Gastrocnemius medialis (tissue), 4 donors: ENCODE data around the gene SCAI. TPM values are rescaled to one million over a fixed set of nuclear protein-coding genes. Genes with fewer than 3 reads are reported as not detected.
"Not testable (repeated sequence)": the region's sequence is repeated elsewhere in the genome, so short reads cannot be mapped to it uniquely, and the experiment has no call there.

Source experiments
- ATAC-seq, 2 donors: fragments of 150-250 bp; one replicate each; pipeline ENCODE4 v1.9.1; 2016
- DNase-seq, 2 donors: peaks; one replicate each; pipeline ENCODE4 v3.0.0-alpha.2; 2019
- H3K27ac ChIP-seq, 4 donors: fragments of 200-600 bp; sonication (generic); 1 replicate in 1 of 4; 2 replicates in 3 of 4; pipeline ENCODE4 v1.5.1; 2016 to 2018; ENCODE audit warnings: mild to moderate bottlenecking in 2 of 4, moderate library complexity in 1 of 4
- H3K27me3 ChIP-seq, 3 donors: fragments of 200-600 bp; sonication (generic) in 2 of 3; 1 replicate in 1 of 3; 2 replicates in 2 of 3; pipeline versions ENCODE4 v1.5.1 to v1.6.0; 2016 to 2019; ENCODE audit warnings: mild to moderate bottlenecking in 1 of 3, moderate library complexity in 1 of 3
- H3K36me3 ChIP-seq, 2 donors: fragments of 200-600 bp; sonication (generic) in 1 of 2; one replicate each; pipeline ENCODE4 v1.5.1; 2017 to 2018
- H3K4me1 ChIP-seq, 2 donors: fragments of 200-600 bp; sonication (generic) in 1 of 2; one replicate each; pipeline ENCODE4 v1.5.1; 2016 to 2017; ENCODE audit warnings: mild to moderate bottlenecking in 2 of 2
- H3K4me3 ChIP-seq, 4 donors: fragments of 200-600 bp; sonication (generic) in 3 of 4; 1 replicate in 1 of 4; 2 replicates in 3 of 4; pipeline ENCODE4 v1.5.1; 2016 to 2019; ENCODE audit warnings: mild to moderate bottlenecking in 2 of 4
- H3K9me3 ChIP-seq, 3 donors: fragments of 200-600 bp; sonication (generic) in 2 of 3; 1 replicate in 1 of 3; 2 replicates in 2 of 3; pipeline ENCODE4 v1.5.1; 2016 to 2019
- CTCF ChIP-seq, 5 experiments: fragments of 450-650 bp in 3 of 5; fragments of 200-600 bp in 2 of 5; sonication (generic) in 2 of 5; IDR thresholded peaks in 4 of 5; conservative IDR thresholded peaks in 1 of 5; 1 replicate in 4 of 5; 2 replicates in 1 of 5; pipeline ENCODE4 v1.5.1; 2016 to 2019; ENCODE audit warnings: antibody characterized with exemption in 5 of 5, mild to moderate bottlenecking in 3 of 5, moderate library complexity in 3 of 5
- POLR2A ChIP-seq, 2 donors: fragments of 450-650 bp; IDR thresholded peaks; one replicate each; pipeline ENCODE4 v1.6.1; 2017; ENCODE audit warnings: antibody characterized with exemption in 2 of 2, mild to moderate bottlenecking in 2 of 2, moderate library complexity in 2 of 2
- in situ Hi-C, 4 donors: fragments of 200-750 bp; cut with MboI; loops; one replicate each; pipeline versions ENCODE4 v1.15.0 to v1.8.0; 2017; ENCODE audit warnings: low sequenced_read_pairs in 4 of 4
- intact Hi-C: fragments of 100-400 bp; cut with DNase I; formaldehyde crosslinking; loops from one replicate; pipeline ENCODE4 v1.15.1; 2023; ENCODE audit warnings: low total_unique reads
- total RNA-seq, 4 donors: library from RNA; depleted of rRNA; stranded (reverse); fragments of >200 nt; gene quantifications; one replicate each; pipeline versions ENCODE4 v1.1.0 to v1.2.3, GENCODE V29; 2016

The SCAI gene
- total RNA-seq, 4 donors from 2014 or later, result 1.1 to 4.7 (median 3.4) TPM

GRCh38 chr9:125176636-125177035, 33.3 kb upstream of the SCAI start:
- Histone ChIP-seq H3K27ac (peak overlapping the region; percentile 34 to 98 (median 40)), H3K36me3 (no peaks in the 10 kb centered on the region), H3K4me3 (no peak overlapping the region), H3K9me3 (no peaks in the 10 kb centered on the region), H3K27me3 (no peaks in the 10 kb centered on the region), H3K4me1 (peaks cover 47 to 72% of the 10 kb centered on the region in 2 donors)
- intact Hi-C loops (no loop called here), in situ Hi-C loops (no loop called here)
- no peak for ATAC-seq
- no peak for TF ChIP-seq POLR2A (IDR thresholded peaks at IDR 0.05)
- no peak for TF ChIP-seq CTCF (IDR thresholded peaks at IDR 0.05 in 4 of 5, conservative IDR thresholded peaks at IDR 0.05 in 1 of 5)
- no peak for DNase-seq

- Histone ChIP-seq H3K9me3 (no peaks in the 10 kb centered on the region), H3K4me1 (peaks cover 26 to 49% of the 10 kb centered on the region in 2 donors), H3K27ac (peak overlapping the region in 3 of 4 donors; percentile 14 to 19 (median 16)), H3K36me3 (peaks cover 0 to 14% of the 10 kb centered on the region in 2 donors), H3K27me3 (no peaks in the 10 kb centered on the region), H3K4me3 (no peak overlapping the region)
- intact Hi-C loops, result no loop called here
- in situ Hi-C loops, result no loop called here
- DNase-seq (no peak), ATAC-seq (no peak)
- no peak for TF ChIP-seq POLR2A (IDR thresholded peaks at IDR 0.05)
- TF ChIP-seq CTCF (IDR thresholded peaks at IDR 0.05 in 4 of 5, conservative IDR thresholded peaks at IDR 0.05 in 1 of 5), result no peak
Measured at GRCh38 chr9:125172031-125172755, 28.9 kb upstream of the SCAI start.

DNA sequence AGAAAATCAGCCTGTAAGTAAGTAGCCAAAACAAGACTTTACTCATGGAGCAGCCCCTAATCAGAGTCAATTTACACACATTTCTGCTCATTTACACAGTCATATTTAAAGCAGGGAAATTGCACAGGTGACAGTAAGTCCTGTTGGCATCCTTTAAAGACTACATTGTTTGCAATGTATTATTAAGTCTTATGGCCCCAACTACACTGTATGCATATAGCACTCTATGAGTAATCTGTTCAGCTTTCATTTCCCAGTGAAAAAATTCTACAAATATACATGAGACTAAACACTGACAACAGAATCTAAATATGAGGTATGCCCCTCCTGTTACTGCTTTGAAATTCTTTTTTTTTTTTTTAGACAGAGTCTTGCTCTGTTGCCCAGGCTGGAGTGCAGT, 26.6 kb upstream of the SCAI start:
- DNase-seq (no peak), ATAC-seq (no peak)
- Histone ChIP-seq H3K4me3 (no peak overlapping the region), H3K9me3 (no peaks in the 10 kb centered on the region), H3K36me3 (peaks cover 0 to 14% of the 10 kb centered on the region in 2 donors), H3K27me3 (no peaks in the 10 kb centered on the region), H3K27ac (no peak overlapping the region), H3K4me1 (peaks cover 28 to 39% of the 10 kb centered on the region in 2 donors)
- TF ChIP-seq CTCF (IDR thresholded peaks at IDR 0.05 in 4 of 5, conservative IDR thresholded peaks at IDR 0.05 in 1 of 5) (no peak), POLR2A (IDR thresholded peaks at IDR 0.05) (no peak)
- in situ Hi-C loops, result no loop called here
- intact Hi-C loops, result no loop called here

DNA sequence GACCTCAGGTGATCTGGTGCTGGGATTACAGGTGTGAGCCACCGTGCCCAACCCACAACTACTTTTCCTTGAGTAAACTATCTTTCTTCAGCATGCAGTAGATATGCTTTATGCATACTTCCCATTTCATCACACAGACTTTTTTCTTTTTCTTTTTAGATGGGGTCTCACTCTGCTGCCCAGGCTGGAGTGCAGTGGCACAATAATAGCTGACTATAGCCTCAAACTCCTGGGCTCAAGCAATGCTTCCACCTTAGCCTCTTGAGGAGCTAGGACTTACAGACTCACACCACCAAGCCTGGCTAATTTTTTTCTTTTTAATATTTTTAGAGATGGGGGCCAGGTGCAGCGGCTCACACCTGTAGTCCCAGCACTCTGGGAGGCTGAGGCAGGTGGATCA, 23.4 kb upstream of the SCAI start:
- TF ChIP-seq POLR2A (IDR thresholded peaks at IDR 0.05), result no peak
- TF ChIP-seq CTCF (IDR thresholded peaks at IDR 0.05 in 4 of 5, conservative IDR thresholded peaks at IDR 0.05 in 1 of 5), result no peak
- DNase-seq (no peak), ATAC-seq (no peak)
- in situ Hi-C loops, result no loop called here
- peaks cover 0 to 14% of the 10 kb centered on the region in 2 donors for H3K36me3 ChIP-seq
- H3K9me3 ChIP-seq, result no peaks in the 10 kb centered on the region
- H3K27me3 ChIP-seq, result no peaks in the 10 kb centered on the region
- no peak overlapping the region for H3K4me3 ChIP-seq
- peak overlapping the region in 2 of 4 donors; percentile 26 to 49 for H3K27ac ChIP-seq
- intact Hi-C loops, result no loop called here
- H3K4me1 ChIP-seq, result peaks cover 14 to 15% of the 10 kb centered on the region in 2 donors

DNA sequence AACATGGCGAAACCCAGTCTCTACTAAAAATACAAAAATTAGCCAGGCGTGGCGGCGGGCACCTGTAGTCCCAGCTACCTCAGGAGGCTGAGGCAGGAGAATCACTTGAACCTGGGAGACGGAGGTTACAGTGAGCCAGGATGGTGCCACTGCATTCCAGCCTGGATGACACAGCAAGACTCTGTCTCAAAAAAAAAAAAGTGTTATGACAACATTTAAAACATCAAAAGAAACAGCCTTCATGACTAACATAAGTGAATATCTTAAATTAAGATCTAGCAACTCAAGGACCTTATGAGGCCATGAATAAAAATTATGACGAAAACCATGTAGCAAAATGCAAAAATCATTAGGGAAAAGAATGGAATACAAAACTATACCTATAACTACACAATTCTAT, 19.6 kb upstream of the SCAI start:
- in situ Hi-C loops, intact Hi-C loops, H3K4me3 ChIP-seq, H3K27me3 ChIP-seq, H3K36me3 ChIP-seq, ATAC-seq, H3K9me3 ChIP-seq, DNase-seq: not testable (repeated sequence)
- Histone ChIP-seq H3K4me1 (peaks cover 24 to 26% of the 10 kb centered on the region in 2 donors), H3K27ac (peak overlapping the region in 3 of 4 donors; percentile 48 to 72 (median 56))
